Measurements from ENCODE around the gene PELO.
A peak's percentile ranks its signal among the peaks of the same experiment; 100 is the strongest.

The PELO gene

DNA sequence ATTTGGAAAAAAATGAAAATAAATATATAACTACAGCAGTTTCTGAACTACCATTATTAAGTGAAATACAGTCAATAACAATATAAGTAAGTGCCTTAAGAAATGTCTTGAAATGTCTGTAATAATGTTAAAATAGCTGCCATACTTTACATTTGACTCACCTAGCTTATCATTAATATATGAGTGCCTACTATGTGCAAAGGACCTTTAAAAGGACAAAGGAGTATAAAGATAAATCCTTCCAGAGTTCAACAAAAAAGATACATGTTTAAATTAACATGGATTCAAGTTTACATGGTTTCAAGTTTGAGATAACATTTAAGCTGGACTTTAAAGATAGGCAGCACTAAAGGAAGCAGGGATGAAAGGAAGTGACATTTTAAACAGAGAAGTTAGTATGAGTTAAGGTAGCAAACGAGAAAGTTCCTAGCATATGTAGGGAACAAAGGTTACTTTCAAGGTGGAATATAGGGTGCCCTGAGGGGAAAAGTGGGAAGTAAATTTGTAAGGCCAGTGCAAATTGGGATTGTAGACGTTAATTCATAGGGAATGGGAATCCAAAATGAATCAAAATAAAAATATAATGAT is 8.9 kb downstream of the PELO start:
- DNase-seq (ENCODE audit: low read depth, low spot score), result no peak

GRCh38 chr5:52798938-52799337 is 11.2 kb downstream of the PELO start:
- H3K4me3 ChIP-seq (ENCODE audit: low read length), result peak overlapping the region; percentile 95
- DNase-seq (ENCODE audit: low read depth, low spot score), result no peak

More for the DNA sequence above, 8.9 kb downstream of the PELO start:
- H3K4me3 ChIP-seq (ENCODE audit: low read length), result no peak overlapping the region

GRCh38 chr5:52799358-52799982 is 11.8 kb downstream of the PELO start:
- DNase-seq (ENCODE audit: low read depth, low spot score), result no peak
- H3K4me3 ChIP-seq (ENCODE audit: low read length), result peak overlapping the region; percentile 95

- peak; percentile 93 for DNase-seq (ENCODE audit: low read depth, low spot score)
- peak overlapping the region; percentile 95 for H3K4me3 ChIP-seq (ENCODE audit: low read length)
These were observed 12.3 kb downstream of the PELO start for GRCh38 chr5:52799983-52800393.

GRCh38 chr5:52800394-52801213 is 12.9 kb downstream of the PELO start:
- DNase-seq (ENCODE audit: low read depth, low spot score), result no peak
- H3K4me3 ChIP-seq (ENCODE audit: low read length), result peak overlapping the region; percentile 95

DNA sequence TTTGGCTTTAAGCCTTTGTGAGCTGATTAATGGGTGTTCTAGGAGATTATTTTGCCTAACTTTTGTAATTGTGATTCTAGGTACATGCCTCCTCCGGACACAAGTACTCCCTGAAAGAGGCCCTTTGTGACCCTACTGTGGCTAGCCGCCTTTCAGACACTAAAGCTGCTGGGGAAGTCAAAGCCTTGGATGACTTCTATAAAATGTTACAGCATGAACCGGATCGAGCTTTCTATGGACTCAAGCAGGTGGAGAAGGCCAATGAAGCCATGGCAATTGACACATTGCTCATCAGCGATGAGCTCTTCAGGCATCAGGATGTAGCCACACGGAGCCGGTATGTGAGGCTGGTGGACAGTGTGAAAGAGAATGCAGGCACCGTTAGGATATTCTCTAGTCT is 13.6 kb downstream of the PELO start:
- DNase-seq (ENCODE audit: low read depth, low spot score), result no peak
- H3K4me3 ChIP-seq (ENCODE audit: low read length), result peak overlapping the region; percentile 95

GRCh38 chr5:52802272-52802973 is 14.7 kb downstream of the PELO start:
- DNase-seq (ENCODE audit: low read depth, low spot score), result no peak
- no peak overlapping the region for H3K4me3 ChIP-seq (ENCODE audit: low read length)

- DNase-seq (ENCODE audit: low read depth, low spot score), result no peak
- no peak overlapping the region for H3K4me3 ChIP-seq (ENCODE audit: low read length)
These were observed 15.2 kb downstream of the PELO start for GRCh38 chr5:52802974-52803336.

- no peak overlapping the region for H3K4me3 ChIP-seq (ENCODE audit: low read length)
- no peak for DNase-seq (ENCODE audit: low read depth, low spot score)
These were observed 16.7 kb downstream of the PELO start for GRCh38 chr5:52804387-52804791.

GRCh38 chr5:52804981-52805380 is 17.3 kb downstream of the PELO start:
- no peak for DNase-seq (ENCODE audit: low read depth, low spot score)
- no peak overlapping the region for H3K4me3 ChIP-seq (ENCODE audit: low read length)

- DNase-seq (ENCODE audit: low read depth, low spot score), result no peak
- no peak overlapping the region for H3K4me3 ChIP-seq (ENCODE audit: low read length)
These were observed 17.9 kb downstream of the PELO start for GRCh38 chr5:52805615-52806014.

- H3K4me3 ChIP-seq (ENCODE audit: low read length), result no peak overlapping the region
- no peak for DNase-seq (ENCODE audit: low read depth, low spot score)
These were observed 19.3 kb downstream of the PELO start for GRCh38 chr5:52807037-52807436.

GRCh38 chr5:52807723-52808122 is 20.0 kb downstream of the PELO start:
- no peak for DNase-seq (ENCODE audit: low read depth, low spot score)
- H3K4me3 ChIP-seq (ENCODE audit: low read length), result no peak overlapping the region

- DNase-seq (ENCODE audit: low read depth, low spot score), result no peak
- no peak overlapping the region for H3K4me3 ChIP-seq (ENCODE audit: low read length)
These were observed 20.7 kb downstream of the PELO start for GRCh38 chr5:52808316-52808901.

DNA sequence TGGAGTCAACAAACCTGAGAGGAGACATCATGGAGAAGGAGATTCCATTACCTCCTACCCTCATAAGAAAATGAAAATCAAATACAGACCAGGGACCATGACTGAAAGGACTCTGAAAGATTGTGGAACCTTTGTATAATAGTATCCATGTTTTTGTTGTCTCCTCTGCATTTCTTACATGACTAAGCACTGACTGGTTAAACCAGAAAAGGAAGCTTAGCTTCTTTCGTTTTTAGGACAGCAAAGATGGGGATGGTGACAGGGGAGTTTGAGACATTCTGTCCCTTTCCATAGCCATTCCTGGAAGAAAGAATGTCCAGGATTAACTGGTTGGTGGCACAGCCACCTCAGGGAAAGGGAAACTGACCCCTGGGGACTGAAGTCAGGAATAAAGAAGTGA is 22.2 kb downstream of the PELO start:
- no peak for DNase-seq (ENCODE audit: low read depth, low spot score)
- no peak overlapping the region for H3K4me3 ChIP-seq (ENCODE audit: low read length)

DNA sequence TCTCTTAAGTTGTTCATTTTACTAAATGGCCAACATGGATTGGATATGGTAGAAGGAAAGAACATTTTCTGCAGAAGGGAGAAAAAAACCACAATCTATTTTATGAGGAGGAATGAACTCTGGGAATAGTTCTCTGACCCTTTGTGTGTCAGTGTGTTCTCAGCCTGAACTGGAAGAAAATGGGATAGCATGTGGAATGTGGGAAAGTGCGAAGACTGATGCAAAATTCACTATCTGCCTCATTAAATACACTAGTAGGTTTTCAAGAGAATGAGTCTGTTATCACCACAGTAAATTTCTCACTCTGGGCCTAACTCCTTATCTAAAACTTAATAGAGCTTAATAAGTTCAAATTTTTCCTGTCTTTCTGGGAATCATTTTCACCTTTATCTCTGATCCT is 22.7 kb downstream of the PELO start:
- DNase-seq (ENCODE audit: low read depth, low spot score), result no peak
- no peak overlapping the region for H3K4me3 ChIP-seq (ENCODE audit: low read length)

DNA sequence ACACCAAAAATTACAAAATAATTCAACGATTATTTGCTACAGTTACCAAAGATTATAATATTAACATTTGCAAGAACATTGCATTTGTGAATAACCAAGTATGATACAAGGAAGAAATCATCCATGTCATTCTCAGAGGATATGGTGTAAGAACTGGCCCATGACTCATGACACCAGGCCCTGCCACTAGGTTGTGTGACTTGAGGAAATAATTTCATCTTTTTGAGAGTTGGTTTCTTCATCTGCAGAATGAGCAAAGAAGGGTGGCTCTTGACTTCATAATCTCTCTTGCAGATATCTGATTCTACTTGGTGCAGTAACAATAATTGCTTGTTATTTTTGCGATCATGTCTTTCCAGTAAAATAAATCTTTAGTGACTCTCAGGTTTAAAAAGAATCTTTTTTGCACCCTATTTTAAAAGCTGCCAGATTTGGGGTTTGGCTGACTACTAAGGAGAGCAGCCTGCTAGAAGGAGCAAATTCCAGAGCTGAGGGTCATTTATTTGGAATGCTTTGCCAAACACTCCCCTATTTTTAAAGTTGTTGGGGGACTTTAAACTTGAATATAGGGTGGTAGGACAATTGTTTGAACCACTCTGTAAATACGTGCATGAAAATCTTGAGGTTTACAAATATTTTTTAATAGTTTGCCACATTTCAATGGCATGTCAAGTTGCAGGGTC is 23.5 kb downstream of the PELO start:
- H3K4me3 ChIP-seq (ENCODE audit: low read length), result no peak overlapping the region
- DNase-seq (ENCODE audit: low read depth, low spot score), result no peak

DNA sequence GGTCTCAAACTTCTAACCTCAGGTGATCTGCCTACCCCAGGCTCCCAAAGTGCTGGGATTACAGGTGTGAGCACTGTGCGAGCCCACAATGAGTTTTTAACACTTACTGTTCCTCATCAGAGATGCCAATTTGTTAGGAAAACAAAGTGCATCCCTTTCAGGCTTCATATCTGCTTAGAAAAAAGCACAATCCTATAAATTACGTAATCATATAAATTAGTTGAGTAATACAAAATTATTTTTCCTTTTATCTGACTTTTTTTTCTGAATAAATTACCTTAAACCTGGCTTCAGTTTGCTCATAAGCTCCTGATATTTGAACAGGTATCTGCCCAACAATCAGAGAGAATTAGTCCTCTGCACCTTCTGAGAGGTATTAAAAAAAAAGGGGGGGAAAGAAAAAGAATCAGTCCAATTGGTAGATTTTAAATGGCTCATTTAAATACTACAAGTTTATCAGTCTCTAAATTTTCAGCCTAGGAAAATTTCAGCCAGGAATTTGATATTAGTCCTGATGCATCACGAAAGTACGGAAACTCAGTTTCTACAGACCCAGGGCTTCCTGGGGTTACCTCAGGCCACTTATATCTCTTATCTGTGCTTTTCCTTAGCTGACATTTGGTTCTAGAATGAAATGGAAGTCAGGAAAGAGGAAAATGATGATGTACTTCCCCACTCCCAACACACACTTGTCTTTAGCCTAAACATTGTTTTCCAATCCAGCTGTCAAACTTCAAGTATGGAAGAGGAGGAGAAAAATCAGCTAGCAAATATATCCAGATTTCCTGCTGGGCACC is 26.8 kb downstream of the PELO start:
- DNase-seq (ENCODE audit: low read depth, low spot score), result no peak
- no peak overlapping the region for H3K4me3 ChIP-seq (ENCODE audit: low read length)

Data from Jurkat, Clone E6-1 (cell line).